Measurements from ENCODE around the gene SNRPA1.
"Not testable (repeated sequence)": the region's sequence is repeated elsewhere in the genome, so short reads cannot be mapped to it uniquely, and the experiment has no call there.

Gene SNRPA1

DNA sequence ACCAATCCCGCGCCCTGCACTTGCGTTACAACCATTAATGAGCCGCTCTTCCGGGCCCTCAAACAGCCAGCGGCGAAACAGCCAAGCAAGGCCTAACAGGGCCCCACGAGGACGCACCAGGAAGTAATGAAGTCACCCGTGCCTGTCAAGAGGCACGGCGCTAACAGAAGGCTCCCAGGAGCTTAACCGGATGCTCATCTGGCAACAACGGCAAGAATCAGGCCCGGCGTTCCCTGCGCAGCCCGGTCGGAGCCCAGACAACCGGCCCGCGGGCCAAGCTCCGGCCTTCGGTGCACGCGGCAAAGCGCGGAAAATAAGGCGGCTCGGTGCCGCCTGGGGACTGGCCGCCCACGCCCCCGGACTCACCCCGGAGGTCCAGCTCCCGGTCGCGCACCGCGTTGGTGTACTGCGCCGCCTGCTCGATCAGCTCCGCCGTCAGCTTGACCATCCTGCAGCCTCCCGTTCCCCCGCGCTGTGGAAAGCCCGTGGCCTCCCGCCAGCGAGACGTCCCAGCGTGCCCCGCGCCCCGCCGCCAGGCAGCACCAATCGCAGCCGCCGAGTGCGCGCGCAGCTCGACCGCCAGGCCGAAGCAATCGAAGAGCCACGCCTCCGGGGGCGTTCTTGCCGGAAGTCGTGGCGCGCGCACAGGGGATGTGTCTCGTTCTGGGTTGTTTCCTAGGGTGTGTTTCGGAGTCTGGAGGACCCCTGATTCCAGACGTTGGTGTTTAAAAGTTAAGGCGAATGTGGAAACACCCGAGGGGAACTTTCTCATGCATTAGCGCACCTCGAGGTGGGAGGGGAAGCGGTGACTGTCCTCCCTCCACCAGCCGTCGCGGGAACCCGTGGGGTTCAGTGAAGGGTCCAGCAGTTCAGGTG is at the start of gene SNRPA1:
TSS of gene SNRPA1 (minus strand) at position 518 of the 876 bp plus-strand sequence. CDS start at position 448, 70 bp downstream.
- peak; percentile 69 for DNase-seq

DNA sequence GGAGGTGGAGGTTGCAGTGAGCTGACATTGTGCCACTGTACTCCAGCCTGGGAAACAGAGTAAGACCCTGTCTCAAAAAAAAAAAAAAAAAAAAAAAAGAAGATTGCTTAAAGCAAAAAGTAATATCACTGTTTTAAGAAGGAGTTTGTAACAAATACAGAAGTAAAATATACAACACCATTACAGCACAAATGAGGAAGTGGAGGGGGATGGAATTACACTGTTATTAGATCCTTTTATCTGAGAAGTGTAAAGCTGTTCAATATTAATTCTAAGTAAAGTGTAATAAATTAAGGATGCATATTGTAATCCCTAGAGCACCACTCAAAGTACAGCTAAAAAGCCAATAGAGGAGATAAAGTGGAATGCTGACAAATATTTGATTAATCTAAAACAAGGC is 47.0 kb upstream of the SNRPA1 start:
- no peak for DNase-seq

- DNase-seq = no peak
Observed at GRCh38 chr15:101338502-101339057, 43.5 kb upstream of the SNRPA1 start.

DNA sequence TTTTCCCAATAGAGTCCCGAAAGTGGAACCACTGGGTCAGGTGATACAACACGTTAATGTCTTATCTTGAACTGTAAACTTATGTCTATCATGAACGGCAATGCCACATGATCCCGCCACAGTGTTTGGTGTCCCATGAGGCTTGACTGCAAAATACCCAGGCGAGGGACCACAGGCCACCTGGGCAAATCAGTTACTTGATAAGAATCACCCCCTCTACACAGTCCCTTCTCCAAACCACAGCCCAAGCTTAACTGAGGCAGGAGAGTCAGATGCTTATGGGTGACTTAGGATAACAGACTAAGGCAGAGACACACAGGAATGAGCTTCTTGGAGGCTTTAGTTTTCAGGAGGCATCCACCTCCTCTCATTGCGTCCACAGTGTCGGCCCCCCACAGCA is 42.9 kb upstream of the SNRPA1 start:
- no peak for DNase-seq

GRCh38 chr15:101333907-101334789 is 39.1 kb upstream of the SNRPA1 start:
- not testable (repeated sequence) for DNase-seq

DNA sequence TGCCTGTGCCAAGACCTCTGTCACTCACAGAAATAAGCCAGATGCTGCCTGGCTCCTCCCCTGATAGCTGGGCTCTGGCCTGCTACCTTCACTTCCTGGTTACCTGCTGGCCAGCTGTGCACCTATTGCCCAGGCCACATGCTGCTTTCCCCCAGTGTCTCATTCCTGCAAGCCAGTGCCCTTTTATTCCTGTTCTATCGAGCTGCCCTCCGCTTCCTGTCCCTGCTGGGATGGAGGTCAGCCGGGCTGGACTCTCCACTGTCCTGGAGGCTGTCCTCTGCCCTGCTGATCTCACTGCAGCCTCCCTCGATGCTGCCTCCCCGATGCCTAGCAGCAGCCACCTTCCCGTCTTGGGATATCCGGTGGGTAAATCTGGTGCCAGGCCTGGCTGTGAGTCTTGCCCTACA is 37.0 kb upstream of the SNRPA1 start:
- no peak for DNase-seq

- no peak for DNase-seq
Observed at GRCh38 chr15:101329867-101330380, 34.9 kb upstream of the SNRPA1 start.

DNA sequence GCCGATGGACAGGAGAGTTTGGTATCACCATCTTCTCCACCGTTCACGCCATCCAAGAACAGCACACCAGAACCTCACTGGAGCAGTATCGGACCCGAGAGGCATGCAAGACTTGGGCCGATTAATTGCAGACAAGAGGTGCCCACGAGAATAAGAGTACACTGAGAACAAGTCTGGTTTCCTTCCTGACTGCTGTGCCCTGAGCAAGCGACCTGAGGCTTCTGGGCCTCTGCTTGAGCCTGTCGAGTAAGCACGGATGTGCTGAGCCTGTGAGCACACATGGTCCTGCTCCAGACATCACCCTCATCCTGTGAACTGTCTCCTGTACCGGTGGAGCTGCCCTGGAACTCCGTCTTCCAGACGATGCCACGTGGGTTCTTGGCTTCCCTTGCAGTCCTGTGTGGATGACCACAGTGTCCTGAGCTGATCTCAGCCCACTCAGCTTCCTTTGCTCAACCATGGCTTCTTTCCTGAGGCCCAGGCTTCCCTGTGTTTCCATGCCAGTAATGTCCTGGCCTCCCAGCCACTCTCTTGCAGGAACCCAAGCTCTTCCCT is 34.3 kb upstream of the SNRPA1 start:
- DNase-seq = no peak

- no peak for DNase-seq
Observed at GRCh38 chr15:101328001-101328400, 33.0 kb upstream of the SNRPA1 start.

DNA sequence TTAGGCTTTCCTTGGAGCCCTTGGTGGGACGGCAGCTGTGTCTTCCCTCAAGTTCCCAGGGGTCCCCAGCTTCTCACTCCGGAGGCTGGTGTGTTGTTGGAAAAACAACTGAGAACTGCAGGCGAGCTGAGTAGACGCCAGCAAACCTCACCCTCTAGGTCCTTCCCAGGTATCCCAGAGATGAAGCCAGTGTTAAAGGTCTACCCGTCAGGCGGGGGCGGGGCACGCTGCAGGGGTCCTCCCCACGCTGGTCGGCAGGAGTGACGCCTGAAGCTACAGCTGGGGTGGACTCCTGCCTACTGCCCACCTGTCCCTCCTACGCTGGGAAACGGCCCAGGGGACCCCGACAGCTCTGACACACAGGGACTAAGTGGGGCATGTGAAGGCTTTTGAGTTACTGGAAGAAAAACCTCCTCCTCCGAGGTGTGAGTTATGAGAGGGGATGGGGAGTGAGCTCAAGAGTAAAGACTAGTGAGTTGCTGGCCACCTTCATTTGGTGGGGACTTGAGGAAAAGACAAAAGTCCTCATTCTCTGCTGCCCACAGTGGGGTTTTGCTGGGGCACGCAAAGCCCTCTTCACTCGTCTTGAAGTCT is 32.2 kb upstream of the SNRPA1 start:
- DNase-seq = no peak

DNA sequence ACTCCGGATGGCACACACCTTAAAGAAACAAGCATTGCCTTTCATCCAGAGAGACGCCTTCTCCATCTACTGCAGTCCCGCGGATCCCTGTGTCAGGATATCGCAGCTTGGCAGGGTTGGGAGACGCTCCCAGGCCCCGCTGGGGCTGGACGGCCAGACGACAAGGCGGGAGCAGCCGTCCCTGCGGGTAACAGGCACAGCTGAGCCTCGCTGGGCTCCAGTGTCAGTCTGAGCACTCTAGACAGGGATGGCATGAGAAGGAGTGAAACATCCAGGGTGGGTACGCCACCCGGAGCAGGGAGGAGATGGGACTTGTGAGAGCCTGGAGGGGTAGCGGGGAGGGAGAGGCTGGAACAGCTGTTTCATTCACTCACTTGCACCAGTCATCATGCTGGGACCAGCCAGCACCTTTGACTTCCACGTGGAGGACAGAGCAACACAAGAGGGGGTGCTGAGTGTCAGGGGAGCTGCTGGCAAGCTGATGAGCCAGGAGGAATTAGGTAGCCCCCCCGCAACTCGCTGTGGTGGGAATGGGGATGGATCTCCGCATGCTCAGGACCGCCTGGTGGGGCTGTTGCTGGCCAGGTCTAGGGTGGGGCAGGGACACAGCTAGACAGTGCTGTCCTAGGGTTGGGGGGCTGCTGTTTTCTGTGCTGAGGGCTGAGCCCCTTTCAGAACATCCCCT is 31.6 kb upstream of the SNRPA1 start:
- DNase-seq = no peak

GRCh38 chr15:101326026-101326315 is 30.9 kb upstream of the SNRPA1 start:
- no peak for DNase-seq

DNA sequence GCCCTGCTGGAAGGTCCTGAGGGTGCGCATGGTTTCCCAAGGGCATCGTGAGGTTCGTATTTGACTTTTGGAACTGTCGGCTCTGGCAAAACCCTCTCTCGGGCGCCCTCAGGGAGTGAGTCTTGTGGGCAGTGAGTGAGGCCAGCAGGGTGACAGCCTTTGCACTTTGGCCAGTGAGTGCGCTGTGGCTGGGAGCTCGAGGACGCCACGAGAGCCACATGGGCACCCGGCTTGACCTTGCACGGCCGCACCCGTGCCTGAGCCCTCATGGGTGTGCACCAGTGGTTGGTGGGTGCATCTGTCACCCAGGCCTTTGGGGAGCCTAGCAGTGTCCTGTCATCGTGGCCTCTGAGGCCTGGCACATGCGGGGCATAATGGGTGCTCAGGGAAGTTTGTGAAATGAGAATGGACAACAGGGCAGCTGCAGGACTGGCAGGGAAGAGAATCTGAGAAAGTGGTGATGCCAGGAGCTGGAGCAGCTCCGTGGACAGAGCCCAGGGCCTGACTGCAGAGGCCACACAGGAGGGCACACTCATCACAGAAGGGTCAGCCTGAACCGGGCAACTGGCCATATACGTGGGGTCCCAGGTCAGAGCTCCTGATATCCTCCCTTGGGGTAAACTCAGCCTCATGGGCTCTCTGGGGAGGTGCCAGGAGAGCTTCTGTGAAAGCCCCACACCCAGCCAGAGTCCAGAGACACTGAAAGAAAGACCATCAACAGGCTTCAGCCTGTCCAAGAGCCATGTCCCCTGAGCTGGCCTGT is 30.4 kb upstream of the SNRPA1 start:
- no peak for DNase-seq

DNA sequence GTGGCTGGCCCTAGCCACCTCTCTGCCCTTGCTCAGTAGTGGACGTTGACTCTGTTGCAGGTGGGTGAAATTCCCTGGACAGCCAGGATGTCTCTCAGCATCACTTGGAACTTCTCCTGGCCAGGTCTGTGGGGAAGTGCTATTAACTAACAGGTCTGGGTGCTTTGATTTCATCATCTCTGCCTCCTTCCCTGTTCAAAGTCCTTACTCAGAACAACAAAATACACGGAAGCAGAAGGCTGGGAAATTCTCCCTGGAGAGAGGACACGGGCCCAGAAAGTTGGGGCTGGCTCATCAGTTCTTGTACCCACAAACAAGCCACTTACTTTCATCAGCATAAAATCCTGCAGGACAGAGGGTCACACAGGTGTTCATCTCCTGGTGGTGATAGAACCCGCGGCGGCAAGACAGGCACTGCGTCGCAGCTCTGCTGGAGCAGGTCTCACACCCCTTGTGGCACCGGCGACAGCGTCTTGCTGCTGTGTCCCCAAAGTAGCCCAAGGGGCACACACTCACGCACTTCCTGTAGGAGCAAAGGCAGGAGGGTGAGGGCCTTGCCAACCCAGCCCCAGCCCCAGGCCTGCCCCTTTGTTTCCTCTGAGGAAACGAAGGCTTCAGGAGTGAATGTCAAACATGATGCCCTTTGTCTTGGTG is 29.6 kb upstream of the SNRPA1 start:
- no peak for DNase-seq

GRCh38 chr15:101323793-101324523 is 28.9 kb upstream of the SNRPA1 start:
- no peak for DNase-seq

GRCh38 chr15:101322854-101323477 is 27.9 kb upstream of the SNRPA1 start:
- no peak for DNase-seq

GRCh38 chr15:101322016-101322695 is 27.1 kb upstream of the SNRPA1 start:
- DNase-seq = no peak

DNA sequence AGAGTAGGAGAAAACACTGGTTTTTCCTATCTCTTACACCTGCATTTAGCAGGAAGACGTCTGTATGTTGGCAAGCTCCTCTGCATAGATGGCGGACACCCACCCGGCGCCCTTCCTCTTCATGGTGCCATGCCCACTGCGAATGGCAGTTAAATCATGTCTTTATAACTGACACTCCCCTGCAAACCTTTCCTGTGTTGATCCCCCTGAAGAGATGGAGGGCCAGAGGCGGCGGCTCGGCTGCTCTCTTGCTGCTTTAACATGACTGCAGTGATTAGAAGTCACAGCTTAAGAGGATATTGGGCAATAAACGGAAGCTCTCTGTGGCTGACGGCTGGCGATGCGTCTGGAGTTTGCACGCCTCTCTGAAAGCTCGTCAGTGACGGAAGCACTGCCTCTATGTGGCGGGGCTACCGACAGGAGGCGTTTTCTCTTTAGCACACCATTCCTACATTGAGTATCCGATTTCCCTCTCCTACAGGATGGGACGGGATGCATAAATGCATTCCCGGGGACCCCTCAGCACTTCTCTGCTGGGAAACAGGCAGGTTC is 25.5 kb upstream of the SNRPA1 start:
- DNase-seq = no peak

GRCh38 chr15:101318839-101319238 is 23.8 kb upstream of the SNRPA1 start:
- no peak for DNase-seq
